DND-41 (cell line): ENCODE measurements around the gene DNER.

Experiments used
- ATAC-seq: fragments of 200-7000 bp; cut with Tn5 transposase; 3 replicates; pipeline ENCODE4 v1.9.1; 2021; ENCODE audit warnings: low read depth; ENCODE audit not compliant: insufficient read depth
- DNase-seq: peaks from one replicate; pipeline ENCODE4 v3.0.0-alpha.2; 2020
- H2AFZ ChIP-seq: 2 replicates; pipeline ENCODE4 v1.6.0; 2012; ENCODE audit warnings: low read depth, low read length
- H3K27ac ChIP-seq: 2 replicates; pipeline ENCODE4 v1.5.1; 2012; ENCODE audit warnings: low read length, inconsistent platforms
- H3K27me3 ChIP-seq: fragments of 200-600 bp; sonication (generic); 2 replicates; pipeline ENCODE4 v1.6.0; 2012; ENCODE audit warnings: low read length, mild to moderate bottlenecking, inconsistent platforms; ENCODE audit not compliant: insufficient read depth, poor library complexity
- H3K36me3 ChIP-seq: 2 replicates; pipeline ENCODE4 v1.5.1; 2012; ENCODE audit warnings: low read length, inconsistent platforms; ENCODE audit not compliant: insufficient read depth
- H3K4me1 ChIP-seq: 2 replicates; pipeline ENCODE4 v1.5.1; 2012; ENCODE audit warnings: mild to moderate bottlenecking, low read length; ENCODE audit not compliant: insufficient read depth
- H3K4me2 ChIP-seq: 2 replicates; pipeline ENCODE4 v1.6.0; 2012; ENCODE audit warnings: mild to moderate bottlenecking, moderate library complexity, low read length, inconsistent platforms; ENCODE audit not compliant: insufficient read depth
- H3K4me3 ChIP-seq, 2 experiments: fragments of 200-600 bp in 1 of 2; shearing (Covaris generic) in 1 of 2; 2 replicates each; pipeline ENCODE4 v1.5.1; 2012 to 2016; ENCODE audit warnings: inconsistent platforms in 2 of 2, low read length in 2 of 2, mild to moderate bottlenecking in 2 of 2, low read depth in 1 of 2, moderate library complexity in 1 of 2
- H3K79me2 ChIP-seq: 2 replicates; pipeline ENCODE4 v1.6.0; 2012; ENCODE audit warnings: low read length, inconsistent platforms; ENCODE audit not compliant: insufficient read depth
- H3K9ac ChIP-seq: 2 replicates; pipeline ENCODE4 v1.6.0; 2012; ENCODE audit warnings: low read depth, mild to moderate bottlenecking, inconsistent platforms, low read length, moderate library complexity
- H3K9me3 ChIP-seq: 2 replicates; pipeline ENCODE4 v1.5.1; 2012; ENCODE audit warnings: low read length, moderate library complexity, mild to moderate bottlenecking, inconsistent platforms; ENCODE audit not compliant: insufficient read depth, severe bottlenecking
- H4K20me1 ChIP-seq: 2 replicates; pipeline ENCODE4 v1.6.0; 2012; ENCODE audit warnings: low read length; ENCODE audit not compliant: insufficient read depth
- CTCF ChIP-seq: IDR thresholded peaks from 2 replicates; pipeline ENCODE4 v1.5.1; 2012; ENCODE audit warnings: borderline replicate concordance, low read length, moderate library complexity, mild to moderate bottlenecking; ENCODE audit not compliant: poor library complexity, severe bottlenecking; ENCODE audit errors: extremely low read depth
- EZH2 ChIP-seq: IDR thresholded peaks from 3 replicates; pipeline ENCODE4 v1.6.1; 2012; ENCODE audit warnings: borderline replicate concordance, low read depth, mild to moderate bottlenecking, moderate library complexity, low read length, inconsistent platforms; ENCODE audit not compliant: severe bottlenecking

DNER gene

GRCh38 chr2:229622495-229623355, 91.6 kb downstream of the DNER start:
- Histone ChIP-seq H3K79me2 (no peaks in the 10 kb centered on the region), H4K20me1 (no peaks in the 10 kb centered on the region), H3K4me2 (no peak overlapping the region), H3K4me3 (no peak overlapping the region), H3K36me3 (no peaks in the 10 kb centered on the region), H3K9me3 (no peaks in the 10 kb centered on the region), H3K27me3 (peaks cover 6% of the 10 kb centered on the region), H2AFZ (no peak overlapping the region), H3K27ac (no peak overlapping the region), H3K4me1 (no peaks in the 10 kb centered on the region), H3K9ac (no peak overlapping the region)
- no peak for ATAC-seq
- DNase-seq, result no peak
- TF ChIP-seq CTCF (no peak), EZH2 (no peak)

GRCh38 chr2:229620759-229621158, 93.6 kb downstream of the DNER start:
- Histone ChIP-seq H3K9ac (no peak overlapping the region), H3K27ac (no peak overlapping the region), H3K79me2 (no peaks in the 10 kb centered on the region), H3K27me3 (peaks cover 6% of the 10 kb centered on the region), H4K20me1 (no peaks in the 10 kb centered on the region), H2AFZ (no peak overlapping the region), H3K4me3 (no peak overlapping the region), H3K9me3 (no peaks in the 10 kb centered on the region), H3K4me2 (no peak overlapping the region), H3K4me1 (no peaks in the 10 kb centered on the region), H3K36me3 (no peaks in the 10 kb centered on the region)
- TF ChIP-seq CTCF, result no peak
- TF ChIP-seq EZH2, result no peak
- DNase-seq (no peak), ATAC-seq (no peak)

GRCh38 chr2:229620289-229620688, 94.1 kb downstream of the DNER start:
- no peaks in the 10 kb centered on the region for H3K36me3 ChIP-seq
- H3K27ac ChIP-seq, result no peak overlapping the region
- no peaks in the 10 kb centered on the region for H3K4me1 ChIP-seq
- no peak for ATAC-seq
- H3K9me3 ChIP-seq, result no peaks in the 10 kb centered on the region
- H2AFZ ChIP-seq, result no peak overlapping the region
- H3K79me2 ChIP-seq, result no peaks in the 10 kb centered on the region
- H4K20me1 ChIP-seq, result no peaks in the 10 kb centered on the region
- no peak for DNase-seq
- TF ChIP-seq CTCF (no peak), EZH2 (no peak)
- no peak overlapping the region for H3K4me3 ChIP-seq
- H3K9ac ChIP-seq, result no peak overlapping the region
- no peak overlapping the region for H3K4me2 ChIP-seq
- peaks cover 6% of the 10 kb centered on the region for H3K27me3 ChIP-seq
